Stimulated activated CD4-positive, alpha-beta T cell treated with anti-CD3 and anti-CD28 coated beads, Interleukin-12 subunit alpha, Interleukin-12 subunit beta, amount 100 ng/mL, for 24 hours (primary cell): Measurements from ENCODE around the gene MAGEA9B.
"Not testable (repeated sequence)": the region's sequence is repeated elsewhere in the genome, so short reads cannot be mapped to it uniquely, and the experiment has no call there.

Source experiments
- DNase-seq, 2 experiments: peaks; one replicate each; pipeline ENCODE4 v3.0.0-alpha.2; 2020; ENCODE audit warnings: low read depth in 2 of 2

MAGEA9B gene

DNA sequence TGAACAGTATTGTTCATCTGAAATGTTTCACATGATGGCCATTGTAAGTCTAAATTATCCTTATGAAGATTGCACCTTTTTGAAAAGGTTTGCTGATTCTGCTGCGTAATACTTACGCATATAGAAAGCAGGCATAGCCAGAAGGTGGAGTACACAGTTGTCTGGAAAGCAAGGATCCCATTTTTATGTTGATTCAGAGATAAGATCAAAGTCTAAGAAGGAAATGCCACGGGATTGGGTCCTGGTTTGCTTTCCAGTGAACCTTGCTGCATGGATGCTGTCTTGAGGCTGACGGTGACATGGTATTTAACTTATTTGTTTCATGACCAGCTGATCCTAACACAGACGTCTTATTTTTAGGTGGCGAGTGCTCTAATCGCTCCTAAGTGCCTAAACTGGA is 15.5 kb downstream of the MAGEA9B start:
- no peak for DNase-seq

GRCh38 chrX:149570668-149571067 is 16.6 kb downstream of the MAGEA9B start:
- no peak for DNase-seq

- no peak for DNase-seq
Observed at GRCh38 chrX:149569770-149570169, 17.5 kb downstream of the MAGEA9B start.

DNA sequence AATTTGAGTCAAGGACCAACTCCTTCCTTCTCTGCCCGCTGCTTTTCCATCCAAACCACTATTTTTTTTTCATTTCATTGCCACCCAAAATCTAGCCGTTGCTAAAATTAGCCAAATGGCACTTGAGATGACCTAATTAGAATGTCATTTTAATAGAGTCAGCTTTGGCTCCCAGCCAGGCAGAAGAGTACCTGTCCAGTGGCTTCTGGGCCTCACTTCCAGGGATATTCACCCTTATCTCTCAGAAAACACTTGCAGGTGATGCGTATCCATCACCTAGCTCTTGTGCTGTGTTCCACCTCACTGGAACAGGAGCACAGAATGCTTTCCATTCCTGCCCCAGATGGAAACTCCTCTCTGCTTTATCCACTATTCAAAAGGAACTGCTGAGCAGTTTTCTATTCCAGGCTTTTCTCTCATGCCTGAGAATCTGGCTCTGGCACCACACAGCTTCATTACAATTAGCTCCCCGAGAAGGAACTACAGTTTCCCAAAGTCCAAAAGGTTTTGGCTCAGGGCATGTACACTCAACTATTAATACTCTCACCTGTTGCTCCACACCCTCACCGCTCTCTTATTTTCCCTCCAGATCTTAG is 18.5 kb downstream of the MAGEA9B start:
- DNase-seq = no peak

GRCh38 chrX:149567621-149568417 is 19.4 kb downstream of the MAGEA9B start:
- DNase-seq = no peak

- no peak for DNase-seq
Observed at GRCh38 chrX:149563359-149563758, 23.9 kb downstream of the MAGEA9B start.

DNA sequence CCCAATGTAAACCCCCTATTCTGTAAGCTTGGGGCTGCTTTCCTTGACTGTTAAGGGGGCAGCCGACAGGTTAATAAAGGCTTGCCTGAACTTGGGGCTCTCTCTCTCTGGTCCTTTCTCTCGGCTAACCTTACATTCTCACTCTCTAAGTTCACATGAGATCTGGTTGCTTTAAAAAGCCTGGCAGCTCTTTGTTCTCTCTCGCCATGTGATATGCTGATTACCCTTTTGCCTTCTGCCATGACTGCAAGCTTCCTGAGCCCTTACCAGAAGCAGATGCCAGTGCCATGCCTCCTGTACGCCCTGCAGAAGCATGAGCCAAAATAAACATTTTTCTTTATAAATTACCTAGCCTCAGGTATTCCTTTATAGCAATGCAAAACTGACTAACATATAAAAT is 32.0 kb downstream of the MAGEA9B start:
- not testable (repeated sequence) for DNase-seq

DNA sequence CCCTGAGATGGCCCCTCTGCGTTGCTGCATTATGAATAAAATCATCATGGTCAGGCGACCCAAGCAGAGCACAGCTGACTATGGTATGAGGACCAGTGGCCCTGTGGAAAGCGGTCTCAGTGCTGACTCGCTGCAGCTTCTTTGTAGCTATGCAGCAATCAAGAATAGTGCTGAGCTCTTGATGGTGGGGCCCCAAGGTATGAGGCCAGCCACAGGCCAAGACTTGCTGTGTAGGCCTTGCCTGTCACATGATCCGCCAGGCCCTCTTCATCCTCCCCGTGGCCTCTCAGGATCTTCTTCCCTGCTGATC is 35.4 kb downstream of the MAGEA9B start:
- DNase-seq = not testable (repeated sequence)

DNA sequence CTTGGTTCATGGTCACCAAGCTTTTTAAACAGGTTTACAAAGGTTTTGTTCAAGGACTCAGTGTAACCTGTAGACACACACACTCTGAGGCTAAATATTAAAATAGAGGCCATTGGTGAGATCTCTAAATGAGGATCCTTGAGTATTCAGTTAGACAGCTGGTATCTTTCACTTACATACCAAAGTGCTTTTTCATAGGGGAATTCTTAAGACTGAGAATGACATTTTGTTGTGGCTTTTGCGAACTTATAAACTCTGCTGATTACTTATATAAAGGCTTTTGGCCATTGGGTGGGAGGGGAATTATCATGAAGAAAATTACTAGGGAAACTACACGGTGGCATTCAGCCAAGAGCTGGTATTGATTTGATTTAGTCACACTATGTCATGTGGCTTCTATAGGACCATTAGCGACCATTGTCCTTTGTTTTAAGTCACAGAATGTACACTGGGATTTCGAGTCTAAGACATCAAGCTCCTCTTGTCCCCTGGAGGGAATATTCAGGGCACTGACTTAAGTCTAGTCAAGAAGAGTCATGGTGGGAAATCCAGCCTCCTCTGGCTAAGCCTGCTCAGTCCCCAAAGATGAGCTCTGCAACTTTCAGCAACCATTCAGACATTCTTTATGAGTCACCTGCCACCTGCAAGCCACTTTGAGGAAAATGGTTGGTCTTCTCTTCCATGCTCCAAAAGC is 35.9 kb downstream of the MAGEA9B start:
- not testable (repeated sequence) for DNase-seq

DNA sequence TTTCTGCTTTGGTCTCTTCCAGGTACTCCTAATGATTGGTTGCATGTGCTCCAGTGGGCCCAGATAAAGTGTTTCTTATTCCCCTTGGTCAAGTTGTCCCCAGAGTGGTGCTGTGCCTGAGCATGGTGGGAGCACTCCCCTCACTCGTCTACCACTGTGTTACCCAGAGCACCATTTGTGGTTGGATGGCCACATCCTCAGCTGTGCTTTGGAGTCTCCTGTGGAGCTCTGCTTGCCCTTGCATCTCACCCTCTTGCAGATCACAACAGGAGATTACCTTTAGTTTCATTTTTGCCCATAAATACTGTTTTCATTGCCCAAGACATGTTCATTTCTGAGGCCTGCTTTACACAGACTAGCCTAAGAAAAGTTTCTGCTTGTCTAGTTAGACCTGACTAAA is 36.8 kb downstream of the MAGEA9B start:
- DNase-seq = not testable (repeated sequence)

DNA sequence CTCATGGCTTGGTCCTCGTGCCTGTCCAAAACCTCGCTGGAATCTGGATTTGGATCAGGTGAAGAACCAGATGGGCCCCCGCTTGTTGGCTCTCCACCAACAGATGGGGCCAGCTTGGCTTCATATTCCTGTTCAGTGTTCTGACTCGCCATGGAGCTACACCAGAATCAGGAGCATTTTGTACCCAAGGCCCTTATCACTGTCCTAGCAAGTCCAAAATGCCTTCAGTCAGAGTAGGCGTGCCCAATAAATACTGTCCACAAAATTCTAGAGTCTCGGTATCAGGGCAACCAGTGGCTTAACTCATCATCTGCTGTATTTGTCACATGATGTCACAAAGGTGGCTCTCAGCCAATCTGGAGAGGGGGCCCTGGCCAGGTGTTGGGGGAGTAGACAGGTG is 37.6 kb downstream of the MAGEA9B start, which contains the start of gene HSFX3:
Gene HSFX3 (minus strand): TSS at position 224 of the 400 bp plus-strand sequence. CDS start 72 bp downstream, at position 152.
- DNase-seq = not testable (repeated sequence)

GRCh38 chrX:149547782-149548181 is 39.5 kb downstream of the MAGEA9B start:
- not testable (repeated sequence) for DNase-seq

DNA sequence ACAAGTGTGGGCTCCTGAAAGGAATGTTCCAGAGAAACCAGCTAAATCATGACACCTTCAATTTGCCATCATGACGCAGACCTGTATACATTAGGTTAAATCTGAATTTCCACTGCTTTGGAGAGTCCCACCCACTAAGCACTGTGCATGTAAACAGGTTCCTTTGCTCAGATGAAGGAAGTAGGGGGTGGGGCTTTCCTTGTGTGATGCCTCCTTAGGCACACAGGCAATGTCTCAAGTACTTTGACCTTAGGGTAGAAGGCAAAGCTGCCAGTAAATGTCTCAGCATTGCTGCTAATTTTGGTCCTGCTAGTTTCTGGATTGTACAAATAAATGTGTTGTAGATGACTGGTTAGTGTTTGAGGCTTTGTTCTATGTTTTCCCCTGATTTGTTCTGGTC is 40.3 kb downstream of the MAGEA9B start:
- not testable (repeated sequence) for DNase-seq

DNA sequence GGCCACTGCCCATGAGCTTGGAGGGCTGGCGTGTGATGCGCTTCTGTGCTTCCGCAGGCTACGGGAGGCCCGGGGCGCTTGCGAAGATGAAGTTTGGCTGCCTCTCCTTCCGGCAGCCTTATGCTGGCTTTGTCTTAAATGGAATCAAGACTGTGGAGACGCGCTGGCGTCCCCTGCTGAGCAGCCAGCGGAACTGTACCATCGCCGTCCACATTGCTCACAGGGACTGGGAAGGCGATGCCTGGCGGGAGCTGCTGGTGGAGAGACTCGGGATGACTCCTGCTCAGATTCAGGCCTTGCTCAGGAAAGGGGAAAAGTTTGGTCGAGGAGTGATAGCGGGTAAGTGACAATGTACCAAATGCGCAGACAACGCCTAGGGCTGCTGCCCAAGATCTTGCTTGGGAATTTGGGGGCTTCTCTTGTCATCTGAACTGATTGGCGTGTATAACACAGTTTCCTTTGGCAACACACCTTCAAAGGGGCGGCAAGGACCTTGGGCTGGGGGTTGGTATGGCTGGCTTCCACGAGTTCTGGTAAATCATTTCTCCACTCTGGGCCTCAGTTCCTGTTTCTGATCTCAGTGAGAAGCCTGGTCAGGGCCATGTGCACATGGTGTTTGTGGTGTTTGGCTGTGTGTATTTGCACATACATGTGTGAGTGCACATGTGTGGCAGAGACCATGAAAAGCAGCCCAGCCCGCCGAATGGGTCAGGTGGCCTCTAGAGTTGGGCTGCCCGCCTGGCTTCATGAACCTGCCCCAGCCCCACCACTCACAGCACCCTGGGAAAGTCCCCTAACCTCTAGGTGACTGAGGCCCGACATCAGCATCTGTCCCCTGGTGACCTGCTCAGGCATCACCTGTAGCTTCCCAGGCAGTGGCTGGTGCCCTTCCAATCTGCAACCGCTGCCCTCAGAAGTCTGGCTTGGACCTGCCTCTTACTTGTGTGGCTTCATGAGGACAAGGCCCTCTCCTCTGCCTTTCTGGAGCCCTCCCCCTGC is 41.4 kb downstream of the MAGEA9B start:
- not testable (repeated sequence) for DNase-seq

GRCh38 chrX:149541521-149542047 is 45.7 kb downstream of the MAGEA9B start:
- no peak for DNase-seq

DNA sequence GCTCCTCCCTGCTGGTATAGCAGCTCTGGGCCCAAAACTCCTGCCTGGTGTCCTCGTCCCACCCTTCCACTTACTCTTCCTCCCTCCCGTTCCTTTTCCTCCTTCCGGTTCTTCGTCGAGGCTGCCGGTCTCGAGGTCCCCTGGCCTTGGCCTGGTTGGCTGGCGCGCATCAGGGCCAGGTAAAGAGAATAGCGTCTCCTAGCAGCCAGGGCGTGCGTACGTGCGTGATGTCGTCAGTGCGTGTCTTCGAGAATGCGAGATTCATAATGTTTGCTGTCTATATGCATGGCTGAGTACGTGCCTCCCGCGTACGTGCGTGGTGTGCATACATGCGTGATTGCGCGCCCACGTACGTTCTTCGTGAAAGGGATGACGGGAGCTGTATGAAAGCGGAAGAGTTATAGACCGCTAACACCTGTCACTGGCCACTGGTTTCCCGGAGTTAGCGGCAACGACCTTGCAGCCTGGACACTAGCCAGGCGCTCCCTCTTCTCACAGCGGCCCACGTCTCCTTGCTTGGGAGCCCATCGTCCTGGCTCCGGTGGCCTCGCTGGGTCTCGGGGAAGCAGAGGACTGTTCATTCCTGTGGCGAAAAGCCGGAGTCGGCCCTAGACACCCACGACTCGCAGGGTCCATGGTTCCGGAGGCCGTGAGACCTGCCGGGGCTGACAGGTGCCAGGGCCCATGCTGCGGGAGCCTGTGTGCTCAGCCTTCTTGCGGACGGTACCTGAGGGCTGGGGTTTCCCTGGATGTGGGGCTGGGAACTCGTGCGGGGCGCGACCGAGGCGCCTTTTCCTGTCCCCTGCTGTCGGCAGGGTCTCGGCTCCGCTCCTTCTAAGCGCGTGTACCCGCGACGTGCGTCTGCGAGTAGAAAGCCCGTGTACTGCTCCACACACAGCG is 46.4 kb downstream of the MAGEA9B start, which contains the start of gene EOLA1:
Gene EOLA1 (plus strand): TSS at position 392 of the 900 bp plus-strand sequence. CDS start 4,619 bp downstream, outside the sequence.
- DNase-seq = peak; percentile 77 to 82

DNA sequence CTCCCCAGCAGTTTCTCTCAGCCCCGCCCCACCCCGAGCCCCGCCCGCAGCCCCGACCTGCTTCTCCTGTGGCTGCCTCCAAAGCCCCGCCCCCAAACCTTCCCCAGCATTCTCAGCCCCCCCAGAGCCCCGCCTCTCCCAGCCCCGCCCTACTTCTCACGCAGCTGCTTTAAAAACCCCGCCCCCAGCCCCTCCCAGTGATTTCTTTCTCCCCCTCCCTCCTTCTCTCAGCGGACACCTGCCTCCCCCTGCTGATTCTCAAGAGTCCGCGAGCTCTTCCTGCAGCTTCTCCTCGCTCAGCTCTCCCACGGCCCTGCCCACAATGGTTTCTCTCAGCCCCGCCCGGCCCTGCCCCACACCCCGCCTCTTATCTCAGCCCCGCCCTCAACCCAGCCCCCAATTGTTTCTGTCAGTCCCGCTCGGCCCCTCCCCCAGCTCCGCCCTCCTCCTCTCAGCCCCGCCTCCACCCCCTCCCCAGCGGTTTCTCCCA is 47.1 kb downstream of the MAGEA9B start:
- DNase-seq = peak; percentile 72 to 83

DNA sequence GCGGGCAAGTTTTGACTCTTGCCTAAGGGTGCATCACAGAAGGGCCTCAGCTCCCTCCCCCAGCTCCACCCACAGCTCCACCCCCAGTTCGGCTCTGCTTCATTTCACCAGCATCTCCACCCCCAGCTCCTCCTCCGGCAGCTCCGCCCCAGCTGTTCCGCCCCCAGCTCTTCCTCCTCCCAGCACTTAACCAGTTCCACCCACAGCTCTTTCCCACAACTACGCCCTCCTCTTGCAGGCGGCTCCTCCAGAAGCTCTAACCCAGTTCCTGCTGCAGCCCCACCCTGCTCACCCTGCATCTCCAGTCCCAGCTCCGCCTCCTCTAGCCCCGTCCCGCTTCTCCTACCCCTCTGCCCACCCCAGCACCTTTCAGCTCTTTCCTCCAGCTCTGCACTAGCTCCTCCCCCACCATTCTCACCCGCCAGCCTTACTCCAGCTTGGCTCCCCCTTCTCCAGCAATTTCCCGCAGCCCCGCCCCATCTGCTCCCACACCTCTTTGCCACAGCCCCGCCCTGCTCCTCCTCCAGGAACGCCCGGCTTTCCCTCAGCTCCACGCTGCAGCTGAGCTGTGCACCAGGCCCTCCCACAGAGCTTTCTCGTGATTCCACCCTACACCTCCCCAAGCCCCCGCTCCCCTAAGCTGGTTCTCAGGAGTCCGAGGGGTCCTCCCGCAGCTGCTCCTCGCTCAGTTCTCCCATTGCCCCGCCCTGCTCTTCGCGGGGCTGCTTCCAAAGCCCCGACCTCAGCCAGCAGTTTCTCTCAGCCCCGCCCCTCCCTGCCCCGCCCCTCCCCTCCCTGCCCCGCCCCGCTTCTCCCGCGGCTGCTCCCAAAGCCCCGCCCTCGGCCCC is 47.8 kb downstream of the MAGEA9B start:
- peak; percentile 50 to 77 for DNase-seq

DNA sequence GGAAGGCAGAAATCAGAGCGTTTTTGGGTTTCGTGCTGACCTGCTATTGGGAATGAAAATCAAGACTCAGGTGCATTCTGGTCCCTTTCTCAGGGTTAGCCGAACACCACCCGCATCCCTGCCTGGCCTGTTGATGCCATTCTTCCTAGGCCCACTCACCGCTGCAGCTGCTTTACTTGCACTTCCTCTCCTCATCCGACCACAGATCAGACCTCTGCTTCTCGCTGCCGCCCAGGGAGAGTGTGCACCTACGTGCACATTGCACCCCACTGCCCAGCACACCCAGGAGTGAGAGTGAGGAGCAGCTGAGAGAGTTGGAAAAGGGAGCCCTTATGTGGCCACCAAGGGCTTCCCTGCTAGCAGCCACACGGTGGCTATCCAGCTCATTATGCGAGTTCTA is 49.8 kb downstream of the MAGEA9B start:
- not testable (repeated sequence) for DNase-seq
